ENCODE results near the gene ATF6B. TPM values are rescaled to one million over a fixed set of nuclear protein-coding genes. Genes with fewer than 3 reads are reported as not detected.
A peak's percentile ranks its signal among the peaks of the same experiment; 100 is the strongest.

ATF6B gene
- total and polyA plus RNA-seq, 2 experiments from 2014 or later, result 33.3 to 54.1 TPM

DNA sequence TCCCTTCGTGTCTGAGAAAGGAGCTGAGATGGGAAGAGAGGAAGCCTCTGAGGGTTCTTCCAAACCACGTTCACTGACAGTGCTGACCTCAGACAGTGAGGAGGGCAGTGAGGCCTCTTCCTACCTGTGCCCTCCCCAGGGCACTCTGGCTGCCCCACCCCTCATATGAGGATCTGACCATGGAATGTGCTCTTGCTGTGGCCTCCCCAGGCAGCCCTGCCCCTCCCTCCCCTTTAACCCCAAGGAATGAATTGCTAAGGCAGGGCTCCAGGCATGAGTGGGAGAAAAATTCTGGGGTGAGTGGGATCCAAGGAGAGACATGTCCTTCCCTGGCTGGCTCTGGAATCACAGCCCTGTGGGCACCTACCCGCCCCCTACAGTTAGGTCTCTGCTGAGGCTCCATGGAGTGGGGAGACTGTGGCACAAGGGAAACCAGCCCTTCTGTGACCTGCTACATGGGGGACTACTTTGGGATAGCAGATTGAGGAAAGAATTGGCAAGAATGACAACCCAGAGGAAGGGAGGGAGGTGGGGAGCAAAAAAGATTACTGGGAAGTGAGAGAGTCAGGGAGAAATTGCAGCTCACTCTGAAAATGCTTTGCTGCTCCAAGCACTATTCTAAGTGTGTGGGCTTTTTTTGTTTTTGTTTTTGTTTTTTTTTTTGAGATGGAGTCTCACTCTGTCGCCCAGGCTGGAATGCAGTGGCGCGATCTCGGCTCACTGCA, 48.3 kb downstream of the ATF6B start:
- Histone ChIP-seq H3K4me2 (ENCODE audit: unreplicated experiment) (peak overlapping the region; percentile 20), H3K4me3 (no peak overlapping the region), H3K36me3 (ENCODE audit: low read depth) (no peaks in the 10 kb centered on the region), H4K20me1 (ENCODE audit: insufficient read depth) (no peaks in the 10 kb centered on the region), H3K9me3 (ENCODE audit: low read depth) (no peaks in the 10 kb centered on the region), H3K27ac (no peak overlapping the region), H3K9me2 (ENCODE audit: insufficient read depth) (no peaks in the 10 kb centered on the region), H3K79me2 (ENCODE audit: insufficient read depth) (no peaks in the 10 kb centered on the region), H2AFZ (no peak overlapping the region), H3K9ac (no peak overlapping the region), H3K4me1 (ENCODE audit: insufficient read depth) (peaks cover 66% of the 10 kb centered on the region), H3F3A (ENCODE audit: insufficient read depth) (peaks cover 43% of the 10 kb centered on the region), H3K27me3 (replicated peaks; ENCODE audit: insufficient read depth) (no peaks in the 10 kb centered on the region)
- in situ Hi-C loops (cut with MboI), result no loop called here
- peak; percentile 29 for DNase-seq
- 87 to 88% methylated on average over 7 of the region's 7 CpGs for WGBS, 2 experiments (ENCODE audit: low coverage in 1 of 2, low lambda C conversion rate in 2 of 2, missing lambda C conversion rate in 2 of 2)
- no peak for TF ChIP-seq EZH2 (IDR thresholded peaks at IDR 0.05; ENCODE audit: insufficient read depth, poor library complexity, severe bottlenecking)
- TF ChIP-seq EZH2phosphoT487 (IDR thresholded peaks at IDR 0.05; ENCODE audit: insufficient read depth, low read depth), result no peak

DNA sequence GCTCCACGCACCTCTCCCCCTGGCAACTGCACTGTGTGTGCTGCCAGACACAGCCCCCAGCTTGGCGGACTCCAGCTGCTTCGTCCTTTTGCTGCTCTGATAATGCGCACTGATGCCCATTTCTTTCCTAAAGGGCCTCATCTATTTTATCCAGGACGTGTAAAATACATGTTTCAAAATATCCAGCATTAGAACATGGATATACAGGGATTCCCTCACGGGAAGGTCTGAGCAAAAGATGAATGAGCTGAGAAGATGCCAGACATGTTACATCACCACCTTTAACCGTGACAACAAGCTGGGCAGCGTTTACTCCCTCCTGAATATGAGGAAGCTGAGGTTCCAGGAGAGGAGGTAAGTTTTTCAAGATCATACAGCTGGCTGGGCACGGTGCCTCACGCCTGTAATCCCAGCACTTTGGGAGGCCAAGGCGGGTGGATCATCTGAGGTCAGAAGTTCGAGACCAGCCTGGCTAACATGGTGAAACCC, 51.7 kb downstream of the ATF6B start:
- H3K9me3 ChIP-seq (ENCODE audit: low read depth), result no peaks in the 10 kb centered on the region
- no peaks in the 10 kb centered on the region for H3K9me2 ChIP-seq (ENCODE audit: insufficient read depth)
- no peak overlapping the region for H3K4me3 ChIP-seq
- H3K9ac ChIP-seq, result 0 out of 2 replicates have a peak overlapping the region, but pooled peaks have one; percentile 5
- in situ Hi-C loops (cut with MboI), result no loop called here
- WGBS, 2 experiments (ENCODE audit: low coverage in 1 of 2, low lambda C conversion rate in 2 of 2, missing lambda C conversion rate in 2 of 2), result 33% methylated on average over 12 of the region's 12 CpGs
- no peaks in the 10 kb centered on the region for H4K20me1 ChIP-seq (ENCODE audit: insufficient read depth)
- H3K79me2 ChIP-seq (ENCODE audit: insufficient read depth), result no peaks in the 10 kb centered on the region
- DNase-seq, result peak; percentile 92
- H3K4me1 ChIP-seq (ENCODE audit: insufficient read depth), result peaks cover 38% of the 10 kb centered on the region
- H3F3A ChIP-seq (ENCODE audit: insufficient read depth), result peaks cover 20% of the 10 kb centered on the region
- H3K36me3 ChIP-seq (ENCODE audit: low read depth), result no peaks in the 10 kb centered on the region
- TF ChIP-seq EZH2 (IDR thresholded peaks at IDR 0.05; ENCODE audit: insufficient read depth, poor library complexity, severe bottlenecking), result no peak
- TF ChIP-seq EZH2phosphoT487 (IDR thresholded peaks at IDR 0.05; ENCODE audit: insufficient read depth, low read depth), result no peak
- peak overlapping the region; percentile 63 for H3K27ac ChIP-seq
- peak overlapping the region; percentile 2 for H3K4me2 ChIP-seq (ENCODE audit: unreplicated experiment)
- no peaks in the 10 kb centered on the region for H3K27me3 ChIP-seq (replicated peaks; ENCODE audit: insufficient read depth)
- no peak overlapping the region for H2AFZ ChIP-seq

DNA sequence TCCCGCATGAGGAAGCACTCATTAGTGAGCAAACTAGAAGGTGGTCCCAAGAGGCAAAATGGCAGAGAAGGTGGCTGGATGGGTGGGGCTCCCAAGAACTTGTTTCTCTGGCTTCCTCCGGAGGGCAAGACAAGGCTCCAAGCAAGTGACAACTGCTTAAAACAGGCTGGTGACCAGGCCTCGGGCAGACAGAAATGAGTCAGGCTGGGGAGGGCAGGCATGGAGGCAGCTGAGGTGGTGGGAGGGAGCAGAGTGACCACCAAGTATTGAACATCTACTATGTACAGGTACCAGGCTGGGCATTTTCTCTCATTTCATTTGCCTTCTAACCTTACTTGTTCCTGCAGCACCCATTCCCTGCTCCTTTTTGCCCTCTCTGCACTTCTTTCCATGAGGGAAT, 52.3 kb downstream of the ATF6B start:
- H3K9me2 ChIP-seq (ENCODE audit: insufficient read depth), result no peaks in the 10 kb centered on the region
- peaks cover 20% of the 10 kb centered on the region for H3F3A ChIP-seq (ENCODE audit: insufficient read depth)
- peak overlapping the region; percentile 63 for H3K27ac ChIP-seq
- H4K20me1 ChIP-seq (ENCODE audit: insufficient read depth), result no peaks in the 10 kb centered on the region
- no peak overlapping the region for H3K4me2 ChIP-seq (ENCODE audit: unreplicated experiment)
- no peaks in the 10 kb centered on the region for H3K9me3 ChIP-seq (ENCODE audit: low read depth)
- no peak overlapping the region for H3K4me3 ChIP-seq
- peaks cover 33% of the 10 kb centered on the region for H3K4me1 ChIP-seq (ENCODE audit: insufficient read depth)
- no peaks in the 10 kb centered on the region for H3K79me2 ChIP-seq (ENCODE audit: insufficient read depth)
- 42 to 56% methylated on average over 3 of the region's 3 CpGs for whole genome bisulfite sequencing, 2 experiments (ENCODE audit: low coverage in 1 of 2, low lambda C conversion rate in 2 of 2, missing lambda C conversion rate in 2 of 2)
- no peaks in the 10 kb centered on the region for H3K27me3 ChIP-seq (replicated peaks; ENCODE audit: insufficient read depth)
- H3K36me3 ChIP-seq (ENCODE audit: low read depth), result no peaks in the 10 kb centered on the region
- H3K9ac ChIP-seq, result 0 out of 2 replicates have a peak overlapping the region, but pooled peaks have one; percentile 12
- H2AFZ ChIP-seq, result no peak overlapping the region
- no peak for TF ChIP-seq EZH2 (IDR thresholded peaks at IDR 0.05; ENCODE audit: insufficient read depth, poor library complexity, severe bottlenecking)
- no peak for TF ChIP-seq EZH2phosphoT487 (IDR thresholded peaks at IDR 0.05; ENCODE audit: insufficient read depth, low read depth)
- in situ Hi-C loops (cut with MboI), result no loop called here
- peak; percentile 71 for DNase-seq

DNA sequence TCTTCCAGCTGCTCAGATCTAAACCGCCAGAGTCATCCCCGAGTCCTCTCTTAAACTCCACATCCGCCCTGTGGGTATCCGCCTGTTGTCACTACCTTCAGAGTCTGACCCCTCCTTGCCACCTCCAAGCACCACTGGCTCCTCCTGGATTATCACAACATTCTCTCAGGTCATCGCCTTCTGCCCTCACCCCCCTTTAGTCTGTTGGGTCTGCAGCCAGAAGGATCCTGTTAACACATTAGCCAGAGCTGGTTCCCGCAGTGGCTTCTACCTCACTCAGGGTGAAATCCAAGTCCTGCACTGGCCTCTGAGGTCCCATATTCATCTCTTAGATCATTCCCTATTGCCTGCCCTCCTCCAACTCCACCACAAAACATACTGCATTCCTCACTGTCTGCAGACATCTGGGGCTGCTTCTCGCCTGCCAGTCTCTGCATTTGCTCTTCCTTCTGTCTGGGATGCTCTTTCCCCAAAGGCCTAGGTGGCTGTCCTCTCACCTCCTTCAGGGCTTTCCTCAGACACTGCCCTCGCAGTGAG, 53.0 kb downstream of the ATF6B start:
- H3K27me3 ChIP-seq (replicated peaks; ENCODE audit: insufficient read depth), result no peaks in the 10 kb centered on the region
- peak; percentile 69 for DNase-seq
- in situ Hi-C loops (cut with MboI), result no loop called here
- no peaks in the 10 kb centered on the region for H4K20me1 ChIP-seq (ENCODE audit: insufficient read depth)
- peaks cover 26% of the 10 kb centered on the region for H3K4me1 ChIP-seq (ENCODE audit: insufficient read depth)
- peaks cover 20% of the 10 kb centered on the region for H3F3A ChIP-seq (ENCODE audit: insufficient read depth)
- H2AFZ ChIP-seq, result no peak overlapping the region
- H3K4me2 ChIP-seq (ENCODE audit: unreplicated experiment), result no peak overlapping the region
- no peaks in the 10 kb centered on the region for H3K79me2 ChIP-seq (ENCODE audit: insufficient read depth)
- no peaks in the 10 kb centered on the region for H3K9me2 ChIP-seq (ENCODE audit: insufficient read depth)
- no peaks in the 10 kb centered on the region for H3K36me3 ChIP-seq (ENCODE audit: low read depth)
- WGBS, 2 experiments (ENCODE audit: low coverage in 1 of 2, low lambda C conversion rate in 2 of 2, missing lambda C conversion rate in 2 of 2), result 87 to 90% methylated on average over 8 of the region's 8 CpGs
- TF ChIP-seq EZH2 (IDR thresholded peaks at IDR 0.05; ENCODE audit: insufficient read depth, poor library complexity, severe bottlenecking) (no peak), EZH2phosphoT487 (IDR thresholded peaks at IDR 0.05; ENCODE audit: insufficient read depth, low read depth) (no peak)
- peak overlapping the region; percentile 51 for H3K27ac ChIP-seq
- H3K9me3 ChIP-seq (ENCODE audit: low read depth), result no peaks in the 10 kb centered on the region
- no peak overlapping the region for H3K4me3 ChIP-seq
- H3K9ac ChIP-seq, result 0 out of 2 replicates have a peak overlapping the region, but pooled peaks have one; percentile 12

All from GM23248 (cell line).